Choroid plexus epithelial cell (primary cell): ENCODE data around the gene SMIM11.
"Not testable (repeated sequence)": the region's sequence is repeated elsewhere in the genome, so short reads cannot be mapped to it uniquely, and the experiment has no call there.

Source experiments
- DNase-seq: peaks from one replicate; pipeline ENCODE4 v3.0.0-alpha.2; 2010; ENCODE audit warnings: low read depth
- H3K4me3 ChIP-seq: 2 replicates; pipeline ENCODE4 v1.5.1; 2011; ENCODE audit warnings: low read depth, mild to moderate bottlenecking, control low read depth, low read length, moderate library complexity
- CTCF ChIP-seq: conservative IDR thresholded peaks from 2 replicates; pipeline ENCODE4 v1.5.1; 2011; ENCODE audit warnings: low read depth, mild to moderate bottlenecking, control low read depth, inconsistent platforms, low read length, moderate library complexity

SMIM11 gene

DNA sequence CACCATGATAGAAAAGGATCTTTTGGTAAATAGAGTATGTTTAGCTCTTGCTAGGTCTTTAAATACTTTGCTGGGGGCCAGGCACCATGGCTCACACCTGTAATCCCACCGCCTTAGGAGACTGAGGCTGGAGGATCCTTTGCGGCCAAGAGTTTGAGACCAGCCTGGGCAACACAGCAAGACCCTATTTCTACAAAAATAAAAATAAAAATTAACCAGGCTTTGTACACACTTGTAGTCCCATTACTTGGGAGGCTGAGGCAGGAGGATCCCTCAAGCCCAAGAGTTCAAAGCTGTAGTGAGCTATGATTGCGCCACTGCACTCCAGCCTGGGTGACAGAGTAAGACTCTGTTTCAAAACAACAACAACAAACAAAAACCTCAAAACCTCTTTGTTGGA lies 12.6 kb upstream of the SMIM11 start:
- DNase-seq = no peak
- no peak overlapping the region for H3K4me3 ChIP-seq

GRCh38 chr21:34363733-34364132 lies 11.6 kb upstream of the SMIM11 start, which contains the start of gene KCNE2:
Gene KCNE2, plus strand, starts transcription at chr21:34364006. Its CDS starts 6,473 bp downstream, at chr21:34370479.
- no peak for TF ChIP-seq CTCF
- no peak for DNase-seq
- no peak within 1 kb of the TSS for H3K4me3 ChIP-seq

More for the DNA sequence above, 12.6 kb upstream of the SMIM11 start:
- TF ChIP-seq CTCF = no peak

DNA sequence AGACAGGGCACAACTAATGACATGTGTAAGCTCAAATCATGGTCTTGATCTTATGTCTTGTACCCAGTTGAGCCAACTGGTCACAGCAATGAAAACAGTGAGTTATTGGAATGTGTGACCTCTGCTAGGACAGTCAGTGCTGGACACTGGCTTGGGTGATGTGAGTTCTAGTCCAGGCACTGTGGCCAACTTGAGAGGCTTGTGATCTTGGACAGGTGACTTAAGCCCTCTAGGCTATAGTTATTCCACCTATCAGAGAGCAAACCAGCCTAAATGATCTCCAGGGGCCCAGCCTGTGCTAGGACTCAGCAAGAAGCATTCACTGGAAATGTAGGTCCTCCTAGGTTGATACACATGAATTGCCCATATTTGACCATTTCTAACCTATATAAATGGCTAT lies 10.4 kb upstream of the SMIM11 start:
- H3K4me3 ChIP-seq = no peak overlapping the region
- TF ChIP-seq CTCF = no peak

GRCh38 chr21:34365809-34366208 lies 9.5 kb upstream of the SMIM11 start:
- H3K4me3 ChIP-seq = no peak overlapping the region
- DNase-seq = no peak
- no peak for TF ChIP-seq CTCF

More for the DNA sequence above, 10.4 kb upstream of the SMIM11 start:
- DNase-seq = no peak

GRCh38 chr21:34367320-34367935 lies 7.9 kb upstream of the SMIM11 start:
- DNase-seq = peak; percentile 86
- no peak overlapping the region for H3K4me3 ChIP-seq
- peak; percentile 85 for TF ChIP-seq CTCF

DNA sequence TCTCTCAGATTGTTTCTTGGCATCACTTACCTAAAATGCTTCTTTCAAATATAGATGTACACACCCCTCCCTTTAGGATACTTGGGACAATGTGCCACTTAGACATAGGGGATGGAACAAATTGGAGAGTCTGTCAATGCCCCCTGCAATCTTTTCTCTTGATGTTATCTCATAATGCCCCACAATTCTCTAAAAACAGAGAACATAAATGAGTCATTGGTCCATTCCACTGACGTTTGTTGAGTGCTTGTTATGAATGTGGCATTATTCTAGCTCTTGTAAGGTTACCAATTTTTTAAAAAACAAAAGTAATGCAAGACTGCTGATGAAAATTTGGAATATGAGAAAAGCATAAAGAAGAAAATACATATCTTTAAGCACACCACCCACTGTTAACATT lies 5.6 kb upstream of the SMIM11 start:
- no peak for TF ChIP-seq CTCF
- H3K4me3 ChIP-seq = no peak overlapping the region
- no peak for DNase-seq

DNA sequence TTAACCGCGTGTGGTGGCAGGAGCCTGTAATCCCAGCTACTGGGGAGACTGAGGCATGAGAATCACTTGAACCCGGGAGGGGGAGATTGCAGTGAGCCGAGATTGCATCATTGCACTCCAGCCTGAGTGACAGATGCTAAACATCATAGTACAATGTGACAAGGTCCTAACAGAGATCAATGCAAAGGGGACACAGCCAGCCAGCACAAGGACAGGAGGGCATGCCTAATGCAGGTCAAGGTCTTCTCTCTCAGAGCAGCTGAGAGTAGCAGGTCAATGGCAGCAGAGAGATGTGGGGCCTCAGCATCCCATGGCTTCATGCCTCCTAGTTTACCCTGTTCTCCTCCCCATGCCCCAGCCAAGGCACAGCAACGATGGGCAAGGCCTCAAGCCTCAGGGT lies 3.0 kb upstream of the SMIM11 start:
- no peak for DNase-seq
- TF ChIP-seq CTCF = no peak
- no peak overlapping the region for H3K4me3 ChIP-seq

DNA sequence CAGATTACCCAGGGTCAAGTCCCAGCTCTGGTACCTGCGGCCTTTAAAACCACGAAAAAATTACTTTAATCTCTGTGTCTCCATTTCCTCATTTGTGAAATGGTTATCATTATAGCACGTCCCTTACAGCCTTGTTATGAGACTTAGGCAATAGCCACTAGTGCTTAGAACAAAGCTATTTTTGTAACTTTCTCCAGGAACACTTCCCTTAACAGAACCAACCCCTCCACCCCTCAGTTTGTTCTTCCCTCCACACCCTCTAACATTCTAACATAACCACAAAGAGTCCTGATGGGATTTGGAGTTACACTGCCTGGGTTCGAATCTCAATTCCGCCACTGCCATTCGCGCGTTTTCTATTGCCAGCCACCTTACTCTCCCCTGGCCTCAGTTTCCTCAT lies 845 bp upstream of the SMIM11 start:
- DNase-seq = not testable (repeated sequence)

GRCh38 chr21:34375619-34375972 lies 289 bp downstream of the SMIM11 start:
- not testable (repeated sequence) for H3K4me3 ChIP-seq, DNase-seq

More for the DNA sequence above, 845 bp upstream of the SMIM11 start:
- not testable (repeated sequence) for H3K4me3 ChIP-seq

DNA sequence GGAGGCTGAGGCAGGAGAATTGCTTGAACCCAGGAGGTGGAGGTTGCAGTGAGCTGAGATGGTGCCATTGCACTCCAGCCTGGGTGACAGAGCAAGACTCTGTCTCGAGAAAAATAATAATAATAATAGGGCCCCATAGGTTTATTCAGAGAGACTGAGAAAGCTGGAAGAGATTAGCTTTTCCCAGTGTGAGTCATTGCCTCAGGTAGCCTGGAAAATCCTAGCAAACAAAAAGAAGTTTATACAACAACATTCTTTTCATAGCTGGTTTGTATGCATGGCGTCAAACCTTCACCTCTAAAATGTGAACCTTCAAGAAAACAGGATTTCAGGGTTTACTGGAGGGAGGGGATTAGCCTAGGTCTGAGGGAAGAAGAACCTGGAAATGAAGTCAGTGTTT lies 7.8 kb downstream of the SMIM11 start:
- H3K4me3 ChIP-seq, DNase-seq: not testable (repeated sequence)
